Fibroblast of pulmonary artery (primary cell): ENCODE data around the gene BCL7A.

Experiments
- DNase-seq: peaks from one replicate; pipeline ENCODE4 v3.0.0-alpha.2; 2010; ENCODE audit warnings: low read depth
- H3K4me3 ChIP-seq: replicated peaks from 2 replicates; pipeline ENCODE4 v1.5.1; 2011; ENCODE audit warnings: low read depth, mild to moderate bottlenecking, control low read depth, low read length, moderate library complexity
- CTCF ChIP-seq: IDR thresholded peaks from 2 replicates; pipeline ENCODE4 v1.5.1; 2011; ENCODE audit warnings: mild to moderate bottlenecking, control low read depth, low read length, inconsistent platforms; ENCODE audit errors: missing control alignments

Gene BCL7A

GRCh38 chr12:122086116-122086515 lies 64.4 kb downstream of the BCL7A start:
- no peak for DNase-seq
- no peak for TF ChIP-seq CTCF
- H3K4me3 ChIP-seq = no peak overlapping the region

- TF ChIP-seq CTCF = no peak
- DNase-seq = no peak
- H3K4me3 ChIP-seq = no peak overlapping the region
Measured at GRCh38 chr12:122086641-122087285, 65.1 kb downstream of the BCL7A start.

GRCh38 chr12:122087431-122088178 lies 65.9 kb downstream of the BCL7A start:
- TF ChIP-seq CTCF = no peak

GRCh38 chr12:122088179-122088810 lies 66.6 kb downstream of the BCL7A start:
- H3K4me3 ChIP-seq = no peak overlapping the region
- no peak for TF ChIP-seq CTCF
- no peak for DNase-seq

More at GRCh38 chr12:122087431-122088178, 65.9 kb downstream of the BCL7A start:
- no peak for DNase-seq
- H3K4me3 ChIP-seq = no peak overlapping the region

- no peak for TF ChIP-seq CTCF
- no peak for DNase-seq
- H3K4me3 ChIP-seq = no peak overlapping the region
Measured at GRCh38 chr12:122089077-122089476, 67.4 kb downstream of the BCL7A start.

GRCh38 chr12:122090759-122091515 lies 69.3 kb downstream of the BCL7A start:
- no peak for TF ChIP-seq CTCF
- peak; percentile 97 for DNase-seq
- no peak overlapping the region for H3K4me3 ChIP-seq
